ENCODE data around the gene GRM4.

Gene GRM4

DNA sequence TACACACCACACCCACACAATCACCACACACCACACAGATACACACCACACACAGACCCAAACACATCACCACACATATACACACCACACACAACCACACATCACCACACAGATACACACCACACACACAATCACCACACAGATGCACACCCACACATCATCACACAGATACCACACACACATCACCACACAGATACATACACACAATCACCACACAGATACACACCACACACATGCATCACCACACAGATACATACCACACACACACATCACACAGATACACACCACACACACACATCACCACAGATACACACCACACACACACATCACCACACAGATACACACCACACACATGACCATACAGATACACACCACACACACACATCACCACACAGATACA, 73.2 kb downstream of the GRM4 start:
- TF ChIP-seq MYC (IDR thresholded peaks at IDR 0.05; ENCODE audit: low read depth, low read length) (no peak), POLR2A (IDR thresholded peaks at IDR 0.05; ENCODE audit: extremely low read depth, insufficient read length) (no peak)
- TF ChIP-seq, protein P1, sequence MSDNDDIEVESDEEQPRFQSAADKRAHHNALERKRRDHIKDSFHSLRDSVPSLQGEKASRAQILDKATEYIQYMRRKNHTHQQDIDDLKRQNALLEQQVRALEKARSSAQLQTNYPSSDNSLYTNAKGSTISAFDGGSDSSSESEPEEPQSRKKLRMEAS (IDR thresholded peaks at IDR 0.05; ENCODE audit: low read depth, low read length), result no peak
- TF ChIP-seq, protein P2, sequence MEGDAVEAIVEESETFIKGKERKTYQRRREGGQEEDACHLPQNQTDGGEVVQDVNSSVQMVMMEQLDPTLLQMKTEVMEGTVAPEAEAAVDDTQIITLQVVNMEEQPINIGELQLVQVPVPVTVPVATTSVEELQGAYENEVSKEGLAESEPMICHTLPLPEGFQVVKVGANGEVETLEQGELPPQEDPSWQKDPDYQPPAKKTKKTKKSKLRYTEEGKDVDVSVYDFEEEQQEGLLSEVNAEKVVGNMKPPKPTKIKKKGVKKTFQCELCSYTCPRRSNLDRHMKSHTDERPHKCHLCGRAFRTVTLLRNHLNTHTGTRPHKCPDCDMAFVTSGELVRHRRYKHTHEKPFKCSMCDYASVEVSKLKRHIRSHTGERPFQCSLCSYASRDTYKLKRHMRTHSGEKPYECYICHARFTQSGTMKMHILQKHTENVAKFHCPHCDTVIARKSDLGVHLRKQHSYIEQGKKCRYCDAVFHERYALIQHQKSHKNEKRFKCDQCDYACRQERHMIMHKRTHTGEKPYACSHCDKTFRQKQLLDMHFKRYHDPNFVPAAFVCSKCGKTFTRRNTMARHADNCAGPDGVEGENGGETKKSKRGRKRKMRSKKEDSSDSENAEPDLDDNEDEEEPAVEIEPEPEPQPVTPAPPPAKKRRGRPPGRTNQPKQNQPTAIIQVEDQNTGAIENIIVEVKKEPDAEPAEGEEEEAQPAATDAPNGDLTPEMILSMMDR (IDR thresholded peaks at IDR 0.05; ENCODE audit: low read depth, low read length), result no peak
- no peak overlapping the region for H3K4me3 ChIP-seq (ENCODE audit: low read depth, low read length)

DNA sequence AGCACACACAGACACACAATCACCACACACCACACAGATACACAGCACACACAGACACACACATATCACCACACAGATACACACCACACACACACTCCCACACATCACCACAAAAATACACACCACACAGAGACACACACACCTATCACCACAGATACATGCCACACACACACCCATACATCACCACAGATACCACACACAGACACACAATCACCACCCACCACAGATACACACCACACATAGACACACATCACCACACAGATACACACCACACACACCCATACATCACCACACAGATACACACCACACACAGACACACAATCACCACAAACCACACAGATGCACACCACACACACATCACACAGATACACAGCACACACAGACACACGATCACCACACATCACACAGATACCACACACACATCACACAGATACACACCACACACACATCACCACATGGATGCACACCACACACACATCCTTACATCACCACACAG, 74.0 kb downstream of the GRM4 start:
- no peak for DNase-seq (ENCODE audit: low read depth)
- H3K4me3 ChIP-seq (ENCODE audit: low read depth, low read length), result no peak overlapping the region
- no peak for TF ChIP-seq MYC (IDR thresholded peaks at IDR 0.05; ENCODE audit: low read depth, low read length)
- TF ChIP-seq, protein P1 (IDR thresholded peaks at IDR 0.05; ENCODE audit: low read depth, low read length), result no peak
- TF ChIP-seq, protein P2 (IDR thresholded peaks at IDR 0.05; ENCODE audit: low read depth, low read length), result no peak
- no peak for TF ChIP-seq POLR2A (IDR thresholded peaks at IDR 0.05; ENCODE audit: extremely low read depth, insufficient read length)

More for the DNA sequence above, 73.2 kb downstream of the GRM4 start:
- DNase-seq (ENCODE audit: low read depth), result no peak

DNA sequence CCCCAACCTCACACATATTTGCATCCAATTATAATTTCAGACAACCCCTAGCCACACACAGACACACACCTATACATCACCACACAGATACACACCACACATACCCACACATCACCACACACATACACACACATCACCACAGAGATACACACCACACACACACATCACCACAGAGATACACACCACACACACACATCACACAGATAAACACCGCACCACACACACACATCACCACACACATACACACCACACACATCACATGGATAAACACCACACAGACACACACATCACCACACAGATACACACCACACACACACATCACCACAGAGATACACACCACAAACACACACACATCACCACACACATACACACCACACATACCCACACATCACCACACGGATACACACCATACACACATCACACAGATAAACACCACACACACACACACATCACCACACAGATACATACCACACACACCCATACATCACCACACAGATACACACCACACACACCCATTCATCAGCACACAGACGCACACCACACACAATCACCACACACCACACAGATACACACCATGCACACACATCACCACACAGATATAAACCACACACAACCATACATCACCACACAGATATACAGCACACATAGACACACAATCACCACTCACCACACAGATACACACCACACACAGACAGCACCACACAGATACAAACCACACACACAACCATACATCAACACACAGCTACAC, 74.6 kb downstream of the GRM4 start:
- TF ChIP-seq MYC (IDR thresholded peaks at IDR 0.05; ENCODE audit: low read depth, low read length) (no peak), POLR2A (IDR thresholded peaks at IDR 0.05; ENCODE audit: extremely low read depth, insufficient read length) (no peak)
- TF ChIP-seq, protein P1 (IDR thresholded peaks at IDR 0.05; ENCODE audit: low read depth, low read length), result no peak
- TF ChIP-seq, protein P2 (IDR thresholded peaks at IDR 0.05; ENCODE audit: low read depth, low read length), result no peak
- no peak overlapping the region for H3K4me3 ChIP-seq (ENCODE audit: low read depth, low read length)
- DNase-seq (ENCODE audit: low read depth), result no peak

DNA sequence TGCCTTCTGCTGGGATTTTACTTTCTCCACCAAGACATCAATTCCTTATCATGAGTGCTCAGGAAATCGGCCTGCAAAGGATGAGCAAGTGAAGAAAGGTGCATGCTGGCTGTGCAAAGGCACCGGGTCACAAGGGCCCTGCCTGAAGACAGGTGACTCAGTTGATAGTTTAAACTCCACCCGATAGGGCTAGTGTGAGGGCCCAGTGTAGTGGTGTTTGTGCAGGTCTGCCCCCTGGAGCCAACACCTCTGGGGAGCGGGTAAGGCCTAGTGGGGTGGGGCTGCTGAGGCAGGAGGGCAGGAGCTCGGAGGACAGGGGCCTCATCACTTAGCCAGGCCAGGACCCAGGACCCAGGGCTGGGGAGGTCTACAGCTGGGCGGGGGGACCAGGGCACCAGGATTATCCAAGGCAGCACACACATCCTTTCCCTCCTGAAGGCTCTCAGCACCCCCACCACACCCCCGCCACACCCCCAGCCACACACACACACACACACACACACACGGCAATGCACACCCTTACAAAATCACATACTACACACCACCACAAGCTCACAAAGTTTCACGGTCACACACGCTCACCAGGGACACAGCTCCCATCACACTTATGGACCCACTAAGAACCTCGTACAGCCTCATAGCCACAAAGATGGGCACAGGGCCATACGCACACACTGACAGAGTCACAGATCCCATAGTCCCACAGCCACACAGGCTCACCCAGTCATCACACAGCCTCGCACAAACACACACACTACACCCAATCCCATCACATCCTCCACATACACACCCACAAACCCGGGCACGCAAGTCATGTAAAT, 75.4 kb downstream of the GRM4 start:
- H3K4me3 ChIP-seq (ENCODE audit: low read depth, low read length), result no peak overlapping the region
- no peak for DNase-seq (ENCODE audit: low read depth)

DNA sequence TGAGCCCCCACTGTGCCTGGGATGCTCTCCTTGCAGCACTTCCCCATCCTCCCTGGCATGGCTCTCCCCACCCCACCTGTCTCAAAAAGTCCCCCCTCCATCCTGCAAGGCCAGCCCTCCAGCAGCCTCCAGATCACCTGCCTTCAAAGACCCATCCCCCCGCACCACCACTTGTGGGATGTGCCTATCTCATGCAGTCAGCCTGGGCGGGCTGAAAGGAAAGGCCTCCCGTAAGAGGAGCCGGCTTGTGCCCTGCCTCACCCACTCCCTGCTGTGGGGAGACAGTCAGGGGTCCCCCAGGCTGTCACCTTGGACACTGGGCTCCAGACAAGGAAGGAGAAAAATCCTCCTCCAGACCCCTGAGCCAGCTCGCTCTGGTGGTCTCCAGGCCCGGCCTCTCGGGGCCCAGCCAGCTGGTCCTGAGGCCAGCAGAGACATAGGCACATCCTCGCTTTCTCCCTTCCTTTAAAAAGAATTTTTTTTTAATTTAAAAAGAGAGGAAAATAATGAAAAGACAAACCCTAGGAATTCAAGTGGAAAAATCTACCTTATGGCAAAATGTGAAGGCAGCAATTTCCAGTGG, 77.3 kb downstream of the GRM4 start:
- H3K4me3 ChIP-seq (ENCODE audit: low read depth, low read length), result no peak overlapping the region
- DNase-seq (ENCODE audit: low read depth), result no peak
- TF ChIP-seq MYC (IDR thresholded peaks at IDR 0.05; ENCODE audit: low read depth, low read length) (no peak), POLR2A (IDR thresholded peaks at IDR 0.05; ENCODE audit: extremely low read depth, insufficient read length) (no peak)
- TF ChIP-seq, protein P1 (IDR thresholded peaks at IDR 0.05; ENCODE audit: low read depth, low read length), result no peak
- TF ChIP-seq, protein P2 (IDR thresholded peaks at IDR 0.05; ENCODE audit: low read depth, low read length), result no peak

More for the DNA sequence above, 75.4 kb downstream of the GRM4 start:
- no peak for TF ChIP-seq POLR2A (IDR thresholded peaks at IDR 0.05; ENCODE audit: extremely low read depth, insufficient read length)
- TF ChIP-seq MYC (IDR thresholded peaks at IDR 0.05; ENCODE audit: low read depth, low read length), result no peak
- TF ChIP-seq, protein P1 (IDR thresholded peaks at IDR 0.05; ENCODE audit: low read depth, low read length), result no peak
- TF ChIP-seq, protein P2 (IDR thresholded peaks at IDR 0.05; ENCODE audit: low read depth, low read length), result no peak

Measured in NB4 (cell line).